Liver (tissue), 9 donors: ENCODE data around the gene DNAL1. TPM values are rescaled to one million over a fixed set of nuclear protein-coding genes. Genes with fewer than 3 reads are reported as not detected.

Experiments
- DNase-seq: peaks from one replicate; pipeline ENCODE4 v3.0.0-alpha.2; 2017; ENCODE audit warnings: low spot score
- H3K27ac ChIP-seq, 2 donors: one replicate each; pipeline ENCODE4 v1.7.0; 2013; ENCODE audit warnings: inconsistent platforms in 2 of 2, low read length in 2 of 2, control low read depth in 1 of 2, low read depth in 1 of 2, mild to moderate bottlenecking in 1 of 2
- H3K27me3 ChIP-seq, 4 donors: one replicate each; pipeline versions ENCODE4 v1.6.1 to v1.7.0; 2013; ENCODE audit warnings: low read length in 3 of 4, inconsistent platforms in 1 of 4, mild to moderate bottlenecking in 1 of 4, moderate library complexity in 1 of 4; ENCODE audit not compliant: control insufficient read depth in 4 of 4, insufficient read depth in 4 of 4
- H3K36me3 ChIP-seq, 4 donors: one replicate each; pipeline versions ENCODE4 v1.6.1 to v1.7.0; 2013; ENCODE audit warnings: low read length in 3 of 4, mild to moderate bottlenecking in 3 of 4, low read depth in 1 of 4, moderate library complexity in 1 of 4; ENCODE audit not compliant: control insufficient read depth in 4 of 4, insufficient read depth in 3 of 4
- H3K4me1 ChIP-seq, 4 donors: one replicate each; pipeline versions ENCODE4 v1.6.1 to v1.7.0; 2013; ENCODE audit warnings: low read length in 3 of 4, mild to moderate bottlenecking in 3 of 4, moderate library complexity in 1 of 4; ENCODE audit not compliant: control insufficient read depth in 4 of 4, insufficient read depth in 4 of 4
- H3K4me3 ChIP-seq, 3 donors: one replicate each; pipeline versions ENCODE4 v1.6.1 to v1.7.0; 2013; ENCODE audit warnings: low read length in 3 of 3, control low read depth in 1 of 3, low read depth in 1 of 3, mild to moderate bottlenecking in 1 of 3
- H3K9ac ChIP-seq, 2 donors: one replicate each; pipeline ENCODE4 v1.7.0; 2013; ENCODE audit warnings: low read length in 2 of 2, mild to moderate bottlenecking in 2 of 2, moderate library complexity in 2 of 2, control low read depth in 1 of 2, low read depth in 1 of 2
- H3K9me3 ChIP-seq, 4 donors: one replicate each; pipeline versions ENCODE4 v1.6.1 to v1.7.0; 2013; ENCODE audit warnings: low read length in 3 of 4; ENCODE audit not compliant: control insufficient read depth in 4 of 4
- ATF3 ChIP-seq: IDR thresholded peaks from 2 replicates; pipeline ENCODE4 v1.6.1; 2016; ENCODE audit warnings: antibody characterized with exemption
- CTCF ChIP-seq: fragments of 150-350 bp; IDR thresholded peaks from 2 replicates; pipeline ENCODE4 v1.5.1; 2017; ENCODE audit warnings: improper control_type of control experiment, low read depth, low read length; ENCODE audit not compliant: missing input control
- EGR1 ChIP-seq, 2 donors: IDR thresholded peaks; 2 replicates each; pipeline ENCODE4 v1.6.1; 2016 to 2018; ENCODE audit warnings: antibody characterized with exemption in 2 of 2, low read depth in 2 of 2
- FOXA1 ChIP-seq: IDR thresholded peaks from 2 replicates; pipeline ENCODE4 v1.6.1; 2016; ENCODE audit warnings: antibody characterized with exemption
- FOXA2 ChIP-seq: IDR thresholded peaks from 2 replicates; pipeline ENCODE4 v1.6.1; 2016; ENCODE audit warnings: antibody characterized with exemption
- GABPA ChIP-seq, 2 donors: IDR thresholded peaks in 1 of 2; conservative IDR thresholded peaks in 1 of 2; 2 replicates each; pipeline ENCODE4 v1.6.1; 2016; ENCODE audit warnings: antibody characterized with exemption in 2 of 2, mild to moderate bottlenecking in 1 of 2, moderate library complexity in 1 of 2
- HNF4A ChIP-seq, 2 donors: conservative IDR thresholded peaks; 2 replicates each; pipeline ENCODE4 v1.6.1; 2016; ENCODE audit warnings: antibody characterized with exemption in 2 of 2, mild to moderate bottlenecking in 2 of 2
- HNF4G ChIP-seq: IDR thresholded peaks from 2 replicates; pipeline ENCODE4 v1.6.1; 2016; ENCODE audit warnings: antibody characterized with exemption
- JUND ChIP-seq, 2 donors: IDR thresholded peaks; 2 replicates each; pipeline ENCODE4 v1.6.1; 2016; ENCODE audit warnings: antibody characterized with exemption in 2 of 2
- MAX ChIP-seq: IDR thresholded peaks from 2 replicates; pipeline ENCODE4 v1.6.1; 2016; ENCODE audit warnings: antibody characterized with exemption
- NR2F2 ChIP-seq: IDR thresholded peaks from 2 replicates; pipeline ENCODE4 v1.6.1; 2016; ENCODE audit warnings: antibody characterized with exemption
- RAD21 ChIP-seq, 2 donors: IDR thresholded peaks; 2 replicates each; pipeline ENCODE4 v1.6.1; 2016; ENCODE audit warnings: antibody characterized with exemption in 2 of 2, mild to moderate bottlenecking in 2 of 2
- REST ChIP-seq: IDR thresholded peaks from 2 replicates; pipeline ENCODE4 v1.6.1; 2016; ENCODE audit warnings: antibody characterized with exemption, mild to moderate bottlenecking
- RXRA ChIP-seq, 2 donors: IDR thresholded peaks; 2 replicates each; pipeline ENCODE4 v1.6.1; 2017 to 2018; ENCODE audit warnings: antibody characterized with exemption in 2 of 2, mild to moderate bottlenecking in 1 of 2
- SP1 ChIP-seq: IDR thresholded peaks from 2 replicates; pipeline ENCODE4 v1.6.1; 2018; ENCODE audit warnings: antibody characterized with exemption, mild to moderate bottlenecking
- TAF1 ChIP-seq: conservative IDR thresholded peaks from 2 replicates; pipeline ENCODE4 v1.6.1; 2016; ENCODE audit warnings: antibody characterized with exemption, mild to moderate bottlenecking
- YY1 ChIP-seq: IDR thresholded peaks from 2 replicates; pipeline ENCODE4 v1.6.1; 2016; ENCODE audit warnings: antibody characterized with exemption, mild to moderate bottlenecking
- ZBTB33 ChIP-seq: IDR thresholded peaks from 2 replicates; pipeline ENCODE4 v1.6.1; 2016; ENCODE audit warnings: antibody characterized with exemption
- WGBS: extraction: QIAGEN DNeasy Blood & Tissue Kit; methylation state at CpG from one replicate; pipeline ENCODE4 v1.1.7; 2013; 5-methylcytosine and 5-hydroxymethylcytosine counted together
- polyA plus RNA-seq, 2 donors: library from polyadenylated mRNA; stranded (reverse) in 1 of 2; unstranded in 1 of 2; fragments of 200-250 nt in 1 of 2; fragments of >200 nt in 1 of 2; fragmentation: Nextera tagmentation in 1 of 2; extraction: Ambion mirVana in 1 of 2; gene quantifications; one replicate each; pipeline versions ENCODE4 v1.2.1 to v1.2.3, GENCODE V29; 2013 to 2015
- total RNA-seq, 2 donors: library from RNA; depleted of rRNA; stranded (reverse); fragments of >200 nt; gene quantifications; one replicate each; pipeline ENCODE4 v1.2.3, GENCODE V29; 2014
- donor health status: healthy.
- donor health status: healthy.
- donor health status: healthy.
- donor health status: healthy.
- donor health status: healthy.

The DNAL1 gene
- total and polyA plus RNA-seq, 4 donors: 1.9 to 3.4 (median 2.4) TPM

GRCh38 chr14:73665130-73665529 lies 20.3 kb downstream of the DNAL1 start:
- no peak overlapping the region for H3K4me3 ChIP-seq
- no peak overlapping the region for H3K9ac ChIP-seq
- H3K27me3 ChIP-seq: no peaks in the 10 kb centered on the region
- H3K4me1 ChIP-seq: no peaks in the 10 kb centered on the region
- H3K36me3 ChIP-seq: peaks cover 0 to 2% (median under 1%) of the 10 kb centered on the region in 4 donors
- no peak overlapping the region for H3K27ac ChIP-seq
- H3K9me3 ChIP-seq: no peaks in the 10 kb centered on the region
- TF ChIP-seq GABPA (IDR thresholded peaks at IDR 0.05 in 1 of 2, conservative IDR thresholded peaks at IDR 0.05 in 1 of 2) (no peak), REST (no peak), HNF4G (no peak), EGR1 (IDR thresholded peaks at IDR 0.05; ENCODE audit: low read depth in 2 of 2) (no peak)
- WGBS: 95% methylated on average over 2 of the region's 2 CpGs
- DNase-seq: no peak

- H3K9me3 ChIP-seq: no peaks in the 10 kb centered on the region
- no peaks in the 10 kb centered on the region for H3K36me3 ChIP-seq
- H3K9ac ChIP-seq: no peak overlapping the region
- no peak overlapping the region for H3K27ac ChIP-seq
- H3K4me3 ChIP-seq: no peak overlapping the region
- no peak for DNase-seq
- no peaks in the 10 kb centered on the region for H3K27me3 ChIP-seq
- TF ChIP-seq ATF3: no peak
- no peak for TF ChIP-seq MAX
- TF ChIP-seq FOXA2: no peak
- TF ChIP-seq TAF1: no peak
- TF ChIP-seq REST: no peak
- TF ChIP-seq RXRA (IDR thresholded peaks at IDR 0.05): no peak
- no peak for TF ChIP-seq CTCF
- TF ChIP-seq EGR1 (IDR thresholded peaks at IDR 0.05; ENCODE audit: low read depth in 2 of 2): no peak
- TF ChIP-seq HNF4A (conservative IDR thresholded peaks at IDR 0.05): no peak
- TF ChIP-seq FOXA1: no peak
- no peak for TF ChIP-seq JUND (IDR thresholded peaks at IDR 0.05)
- no peak for TF ChIP-seq YY1
- TF ChIP-seq RAD21 (IDR thresholded peaks at IDR 0.05): no peak
- no peak for TF ChIP-seq NR2F2
- no peak for TF ChIP-seq SP1
- TF ChIP-seq HNF4G: no peak
- TF ChIP-seq GABPA (IDR thresholded peaks at IDR 0.05 in 1 of 2, conservative IDR thresholded peaks at IDR 0.05 in 1 of 2): no peak
- TF ChIP-seq ZBTB33: no peak
- WGBS: 90% methylated on average over 5 of the region's 5 CpGs
- no peaks in the 10 kb centered on the region for H3K4me1 ChIP-seq
Measured at GRCh38 chr14:73666583-73666982, 21.8 kb downstream of the DNAL1 start.
